ENCODE results near the gene ATP6V0D1. TPM values are rescaled to one million over a fixed set of nuclear protein-coding genes. Genes with fewer than 3 reads are reported as not detected.

The ATP6V0D1 gene
- polyA plus RNA-seq, 2 of the 4 experiments (the other 2 are of a cell fraction) = 45.7 to 103 TPM

DNA sequence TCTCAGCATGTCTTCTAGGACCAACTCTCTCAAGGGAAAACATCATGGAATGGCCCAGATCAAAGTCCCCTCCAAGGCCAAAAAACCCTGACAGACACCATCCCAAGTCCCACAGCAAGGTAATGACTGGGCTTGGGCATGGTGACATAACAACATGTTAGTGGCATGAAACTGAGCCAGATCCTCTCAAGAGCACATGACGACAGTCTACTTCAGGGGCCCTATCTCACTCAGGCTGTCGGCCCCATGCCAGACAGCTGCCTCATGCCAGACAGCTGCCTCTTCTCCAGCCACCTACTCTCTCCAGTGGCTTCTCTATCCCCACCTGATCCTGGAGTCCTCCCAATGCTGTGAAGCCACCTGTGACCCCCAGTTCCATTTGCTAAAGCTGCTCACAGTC, 31.6 kb downstream of the ATP6V0D1 start:
- no peak for ATAC-seq
- ChIA-PET CTCF (interaction anchor here (1.0 to 17.9 kb wide), 4 partner anchors 16 to 189 kb away, joined by 3 to 207 read pairs (median 20); no protein-coding TSS in a partner anchor), POLR2A (no interaction called here)
- H3K9me3 ChIP-seq = no peaks in the 10 kb centered on the region
- peaks cover 20% of the 10 kb centered on the region for H3K4me1 ChIP-seq
- no peak overlapping the region for H3K4me2 ChIP-seq
- TF ChIP-seq KDM5A (IDR thresholded peaks at IDR 0.05) (no peak), FOSB (CRISPR knock-in tag; IDR thresholded peaks at IDR 0.05) (no peak), FOXS1 (CRISPR knock-in tag; IDR thresholded peaks at IDR 0.05) (no peak), ESRRA (IDR thresholded peaks at IDR 0.05; ENCODE audit: borderline replicate concordance, low read length) (no peak), CBX8 (IDR thresholded peaks at IDR 0.05) (no peak), HEYL (CRISPR knock-in tag; IDR thresholded peaks at IDR 0.05) (no peak), HDAC2 (IDR thresholded peaks at IDR 0.05) (no peak), MAFK (IDR thresholded peaks at IDR 0.05; ENCODE audit: partially characterized antibody) (no peak), HOXB13 (CRISPR knock-in tag; IDR thresholded peaks at IDR 0.05; ENCODE audit: low read depth) (no peak), CHD4 (IDR thresholded peaks at IDR 0.05; ENCODE audit: borderline replicate concordance) (no peak), FOSL2 (IDR thresholded peaks at IDR 0.05) (no peak), FOSL2 (CRISPR knock-in tag; IDR thresholded peaks at IDR 0.05) (no peak), POLR2A (IDR thresholded peaks at IDR 0.05; ENCODE audit: low read length) (no peak), CHD2 (IDR thresholded peaks at IDR 0.05; ENCODE audit: low read length, partially characterized antibody) (no peak), JUN (IDR thresholded peaks at IDR 0.05) (no peak), TFCP2L1 (CRISPR knock-in tag; IDR thresholded peaks at IDR 0.05) (no peak), NFE2L2 (conservative IDR thresholded peaks at IDR 0.05; ENCODE audit: low read length) (no peak), BHLHE40 (IDR thresholded peaks at IDR 0.05; ENCODE audit: low read depth, low read length) (no peak), KDM1A (IDR thresholded peaks at IDR 0.05; ENCODE audit: low read depth) (no peak), ZSCAN20 (CRISPR knock-in tag; IDR thresholded peaks at IDR 0.05) (no peak), HOXA7 (CRISPR knock-in tag; IDR thresholded peaks at IDR 0.05) (no peak)
- FAIRE-seq = no peak
- no peak overlapping the region for H3K4me3 ChIP-seq
- 89% methylated on average over 2 of the region's 2 CpGs for whole genome bisulfite sequencing (ENCODE audit: missing lambda C conversion rate)
- DNase-seq (ENCODE audit: low read depth in 1 of 2, low spot score in 1 of 2) = no peak
- no peak overlapping the region for H3K27ac ChIP-seq

DNA sequence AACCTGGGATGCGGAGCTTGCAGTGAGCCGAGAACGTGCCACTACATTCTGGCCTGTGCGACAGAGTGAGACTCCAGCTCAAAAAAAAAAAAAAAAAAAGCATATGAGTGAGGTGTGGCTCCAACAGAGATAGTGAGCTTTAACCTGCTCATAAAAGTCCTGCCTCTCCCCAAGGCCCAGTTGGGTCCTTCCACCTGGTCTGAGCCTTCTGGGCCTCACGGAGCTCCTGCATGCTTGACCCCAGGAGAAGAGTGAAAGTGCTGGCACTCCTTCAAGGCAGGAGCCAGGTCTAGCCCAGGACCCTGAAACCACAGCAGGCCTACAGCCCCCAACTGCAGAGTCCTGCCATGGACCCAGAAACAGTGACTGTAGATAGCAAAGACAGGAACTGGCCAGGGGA, 32.4 kb downstream of the ATP6V0D1 start:
- 93% methylated on average over 5 of the region's 5 CpGs for WGBS (ENCODE audit: missing lambda C conversion rate)
- Histone ChIP-seq H3K9me3 (no peaks in the 10 kb centered on the region), H3K4me1 (peaks cover 20% of the 10 kb centered on the region), H3K27ac (no peak overlapping the region), H3K4me2 (no peak overlapping the region), H3K4me3 (no peak overlapping the region)
- CTCF ChIA-PET = interaction anchor here (0.6 to 17.9 kb wide), 10 partner anchors 9 to 182 kb away, joined by 3 to 207 read pairs (median 4); no protein-coding TSS in a partner anchor
- FAIRE-seq = no peak
- TF ChIP-seq CBX2 (IDR thresholded peaks at IDR 0.05; ENCODE audit: borderline replicate concordance, low read depth) (no peak), MAFK (IDR thresholded peaks at IDR 0.05; ENCODE audit: partially characterized antibody) (no peak), ZFP36 (IDR thresholded peaks at IDR 0.05; ENCODE audit: borderline replicate concordance, partially characterized antibody) (no peak), SMC3 (IDR thresholded peaks at IDR 0.05) (no peak), NR3C1 (IDR thresholded peaks at IDR 0.05) (no peak), NPAS2 (CRISPR knock-in tag; IDR thresholded peaks at IDR 0.05; ENCODE audit: borderline replicate concordance) (no peak), NFE2L2 (conservative IDR thresholded peaks at IDR 0.05; ENCODE audit: low read length) (no peak), ZSCAN20 (CRISPR knock-in tag; IDR thresholded peaks at IDR 0.05) (no peak), MYC (IDR thresholded peaks at IDR 0.05; ENCODE audit: borderline replicate concordance, low read length) (no peak), ESRRA (IDR thresholded peaks at IDR 0.05; ENCODE audit: borderline replicate concordance, low read length) (no peak), HOXA7 (CRISPR knock-in tag; IDR thresholded peaks at IDR 0.05) (no peak)
- TF ChIP-seq, protein P1, sequence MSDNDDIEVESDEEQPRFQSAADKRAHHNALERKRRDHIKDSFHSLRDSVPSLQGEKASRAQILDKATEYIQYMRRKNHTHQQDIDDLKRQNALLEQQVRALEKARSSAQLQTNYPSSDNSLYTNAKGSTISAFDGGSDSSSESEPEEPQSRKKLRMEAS (IDR thresholded peaks at IDR 0.05) = no peak
- TF ChIP-seq, protein P2, sequence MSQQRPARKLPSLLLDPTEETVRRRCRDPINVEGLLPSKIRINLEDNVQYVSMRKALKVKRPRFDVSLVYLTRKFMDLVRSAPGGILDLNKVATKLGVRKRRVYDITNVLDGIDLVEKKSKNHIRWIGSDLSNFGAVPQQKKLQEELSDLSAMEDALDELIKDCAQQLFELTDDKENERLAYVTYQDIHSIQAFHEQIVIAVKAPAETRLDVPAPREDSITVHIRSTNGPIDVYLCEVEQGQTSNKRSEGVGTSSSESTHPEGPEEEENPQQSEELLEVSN (IDR thresholded peaks at IDR 0.05; ENCODE audit: borderline replicate concordance, low read depth) = no peak
- TF ChIP-seq, protein P3, sequence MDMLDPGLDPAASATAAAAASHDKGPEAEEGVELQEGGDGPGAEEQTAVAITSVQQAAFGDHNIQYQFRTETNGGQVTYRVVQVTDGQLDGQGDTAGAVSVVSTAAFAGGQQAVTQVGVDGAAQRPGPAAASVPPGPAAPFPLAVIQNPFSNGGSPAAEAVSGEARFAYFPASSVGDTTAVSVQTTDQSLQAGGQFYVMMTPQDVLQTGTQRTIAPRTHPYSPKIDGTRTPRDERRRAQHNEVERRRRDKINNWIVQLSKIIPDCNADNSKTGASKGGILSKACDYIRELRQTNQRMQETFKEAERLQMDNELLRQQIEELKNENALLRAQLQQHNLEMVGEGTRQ (IDR thresholded peaks at IDR 0.05) = no peak
- POLR2A ChIA-PET = no interaction called here
- ATAC-seq = no peak
- DNase-seq (ENCODE audit: low read depth in 1 of 2, low spot score in 1 of 2) = no peak
